H9 (cell line): ENCODE data around the gene MYO1E. TPM values are rescaled to one million over a fixed set of nuclear protein-coding genes. Genes with fewer than 3 reads are reported as not detected.
A peak's percentile ranks its signal among the peaks of the same experiment; 100 is the strongest.

Source experiments
- DNase-seq: peaks from one replicate; pipeline ENCODE4 v3.0.0-alpha.2; 2017
- H2AFZ ChIP-seq: one replicate; pipeline ENCODE4 v1.6.1; 2013; ENCODE audit warnings: mild to moderate bottlenecking, low read length, control low read depth, moderate library complexity
- H2AK5ac ChIP-seq: 2 replicates; pipeline ENCODE4 v1.6.1; 2013; ENCODE audit warnings: low read length, control low read depth, mixed read lengths; ENCODE audit not compliant: insufficient read length
- H2BK120ac ChIP-seq: one replicate; pipeline ENCODE4 v1.6.1; 2013; ENCODE audit warnings: low read depth, mild to moderate bottlenecking, low read length, control low read depth, inconsistent platforms; ENCODE audit not compliant: poor library complexity, severe bottlenecking
- H2BK12ac ChIP-seq: 2 replicates; pipeline ENCODE4 v1.6.1; 2013; ENCODE audit warnings: low read length, control low read depth, mixed read lengths, low read depth; ENCODE audit not compliant: insufficient read length
- H2BK15ac ChIP-seq: 2 replicates; pipeline ENCODE4 v1.6.1; 2013; ENCODE audit warnings: low read depth, low read length, control low read depth
- H2BK20ac ChIP-seq: one replicate; pipeline ENCODE4 v1.6.1; 2013; ENCODE audit warnings: low read depth, mild to moderate bottlenecking, low read length, control low read depth, inconsistent platforms; ENCODE audit not compliant: poor library complexity, severe bottlenecking
- H2BK5ac ChIP-seq: 2 replicates; pipeline ENCODE4 v1.6.1; 2013; ENCODE audit warnings: low read length, control low read depth, mixed read lengths; ENCODE audit not compliant: insufficient read length
- H3K14ac ChIP-seq: 2 replicates; pipeline ENCODE4 v1.6.1; 2013; ENCODE audit warnings: low read length, control low read depth; ENCODE audit not compliant: insufficient read depth
- H3K18ac ChIP-seq: 2 replicates; pipeline ENCODE4 v1.6.1; 2013; ENCODE audit warnings: low read depth, mild to moderate bottlenecking, mixed read lengths, low read length, control low read depth; ENCODE audit not compliant: insufficient read length
- H3K23ac ChIP-seq: 2 replicates; pipeline ENCODE4 v1.6.1; 2013; ENCODE audit warnings: low read length, control low read depth, mixed read lengths, low read depth; ENCODE audit not compliant: insufficient read length
- H3K23me2 ChIP-seq: 2 replicates; pipeline ENCODE4 v1.6.1; 2013; ENCODE audit warnings: low read depth, mild to moderate bottlenecking, mixed read lengths, low read length, control low read depth; ENCODE audit not compliant: insufficient read length, poor library complexity, severe bottlenecking
- H3K27ac ChIP-seq: 2 replicates; pipeline ENCODE4 v1.5.1; 2013; ENCODE audit warnings: low read length, control low read depth, mixed read lengths, low read depth; ENCODE audit not compliant: insufficient read length
- H3K27me3 ChIP-seq: 2 replicates; pipeline ENCODE4 v1.6.1; 2013; ENCODE audit warnings: low read length, control low read depth, inconsistent platforms; ENCODE audit not compliant: insufficient read depth
- H3K4ac ChIP-seq: 2 replicates; pipeline ENCODE4 v1.6.1; 2013; ENCODE audit warnings: low read depth, mild to moderate bottlenecking, control low read depth, inconsistent platforms, low read length, moderate library complexity
- H3K4me1 ChIP-seq: 2 replicates; pipeline ENCODE4 v1.6.1; 2013; ENCODE audit warnings: low read length, control low read depth, inconsistent platforms; ENCODE audit not compliant: insufficient read depth
- H3K4me2 ChIP-seq: 2 replicates; pipeline ENCODE4 v1.6.1; 2013; ENCODE audit warnings: low read length, control low read depth, mixed read lengths; ENCODE audit not compliant: insufficient read length, insufficient read depth
- H3K56ac ChIP-seq: 2 replicates; pipeline ENCODE4 v1.6.1; 2013; ENCODE audit warnings: low read depth, mild to moderate bottlenecking, mixed read lengths, low read length, control low read depth; ENCODE audit not compliant: insufficient read length
- H3K79me1 ChIP-seq: 2 replicates; pipeline ENCODE4 v1.6.1; 2013; ENCODE audit warnings: low read depth, mild to moderate bottlenecking, moderate library complexity, low read length, control low read depth, inconsistent platforms; ENCODE audit not compliant: insufficient read depth, poor library complexity, severe bottlenecking
- H3K79me2 ChIP-seq: 2 replicates; pipeline ENCODE4 v1.6.1; 2013; ENCODE audit warnings: low read length, control low read depth, inconsistent platforms; ENCODE audit not compliant: insufficient read depth
- H3K9ac ChIP-seq: 2 replicates; pipeline ENCODE4 v1.6.1; 2013; ENCODE audit warnings: low read length, control low read depth, mixed read lengths; ENCODE audit not compliant: insufficient read length; ENCODE audit errors: extremely low read depth
- H3K9me3 ChIP-seq: one replicate; pipeline ENCODE4 v1.6.1; 2013; ENCODE audit warnings: low read depth, low read length, inconsistent platforms; ENCODE audit not compliant: control insufficient read depth
- H3T11ph ChIP-seq: one replicate; pipeline ENCODE4 v1.6.1; 2013; ENCODE audit warnings: mild to moderate bottlenecking, low read length, control low read depth, inconsistent platforms
- H4K20me1 ChIP-seq: one replicate; pipeline ENCODE4 v1.6.1; 2013; ENCODE audit not compliant: control insufficient read depth, insufficient read length, insufficient read depth
- H4K5ac ChIP-seq: 2 replicates; pipeline ENCODE4 v1.6.1; 2013; ENCODE audit warnings: low read depth, mild to moderate bottlenecking, mixed read lengths, low read length, control low read depth; ENCODE audit not compliant: insufficient read length
- H4K8ac ChIP-seq: replicated peaks from 2 replicates; pipeline ENCODE4 v1.6.1; 2013; ENCODE audit warnings: low read length, control low read depth, mixed read lengths, low read depth; ENCODE audit not compliant: insufficient read length
- H4K91ac ChIP-seq: 2 replicates; pipeline ENCODE4 v1.6.1; 2013; ENCODE audit warnings: low read depth, mild to moderate bottlenecking, moderate library complexity, mixed read lengths, low read length, control low read depth; ENCODE audit not compliant: insufficient read length
- H3K27ac Mint-ChIP-seq, 3 experiments: 2 replicates in 2 of 3; 3 replicates in 1 of 3; pipeline ENCODE4 v1.8.0; 2020 to 2021; ENCODE audit warnings: mixed read lengths in 3 of 3, mild to moderate bottlenecking in 1 of 3, moderate library complexity in 1 of 3
- H3K27me3 Mint-ChIP-seq: 2 replicates; pipeline ENCODE4 v1.8.0; 2021; ENCODE audit warnings: low read depth, mild to moderate bottlenecking, moderate library complexity, mixed read lengths
- H3K36me3 Mint-ChIP-seq, 3 experiments: 2 replicates in 2 of 3; 3 replicates in 1 of 3; pipeline ENCODE4 v1.8.0; 2020 to 2021; ENCODE audit warnings: low read depth in 3 of 3, mixed read lengths in 3 of 3; ENCODE audit not compliant: insufficient read depth in 1 of 3
- H3K4me1 Mint-ChIP-seq, 2 experiments: 2 replicates each; pipeline ENCODE4 v1.8.0; 2020; ENCODE audit warnings: mixed read lengths in 2 of 2
- H3K4me3 Mint-ChIP-seq, 2 experiments: 2 replicates in 1 of 2; 3 replicates in 1 of 2; pipeline ENCODE4 v1.8.0; 2020 to 2021; ENCODE audit warnings: mild to moderate bottlenecking in 2 of 2, mixed read lengths in 2 of 2, moderate library complexity in 1 of 2
- H3K9me3 Mint-ChIP-seq, 2 experiments: 2 replicates in 1 of 2; 3 replicates in 1 of 2; pipeline ENCODE4 v1.8.0; 2020; ENCODE audit warnings: mild to moderate bottlenecking in 2 of 2, mixed read lengths in 2 of 2, moderate library complexity in 1 of 2
- WGBS: extraction: QIAGEN DNeasy Blood & Tissue Kit; methylation state at CpG from one replicate; pipeline ENCODE4 v1.1.7; 2013; ENCODE audit warnings: missing lambda C conversion rate, low lambda C conversion rate, mixed read lengths; ENCODE audit not compliant: insufficient read length; ENCODE audit errors: extremely low coverage; 5-methylcytosine and 5-hydroxymethylcytosine counted together
- total RNA-seq: library from RNA; stranded (reverse); gene quantifications from 2 replicates; pipeline ENCODE4 v1.2.1, GENCODE V29; 2021
- TF ChIP-seq, protein P1 (sequence below): fragments of 200-600 bp; sonication (generic); conservative IDR thresholded peaks from 3 replicates; pipeline ENCODE4 v1.8.0; 2021; ENCODE audit warnings: antibody characterized with exemption, mild to moderate bottlenecking

Gene MYO1E
- total RNA-seq, 1 experiment from 2014 or later: 235 TPM

DNA sequence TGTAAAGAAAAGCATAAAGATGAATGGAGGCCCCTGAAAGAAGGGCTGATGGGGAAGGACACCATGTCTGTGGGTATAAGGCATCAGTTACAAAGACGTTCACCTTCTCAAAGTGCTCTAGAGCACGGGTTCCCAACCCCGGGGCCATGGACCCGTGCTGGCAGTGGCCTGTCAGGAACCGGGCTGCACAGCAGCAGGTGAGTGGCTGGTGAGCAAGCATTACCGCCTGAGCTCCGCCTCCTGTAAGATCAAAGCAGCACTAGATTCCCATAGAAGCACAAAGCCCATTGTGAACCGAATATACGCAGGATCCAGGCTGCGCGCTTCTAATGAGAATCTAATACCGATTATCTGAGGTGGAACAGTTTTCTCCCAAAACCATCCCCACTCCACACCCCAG is 25.7 kb downstream of the MYO1E start:
- no peak overlapping the region for H2BK5ac ChIP-seq
- no peak overlapping the region for H2BK15ac ChIP-seq
- H3K79me2 ChIP-seq: 0 out of 2 replicates have a peak, but pooled peaks cover 2% of the 10 kb centered on the region
- peak overlapping the region in 1 of 3 experiments; percentile 54; a peak in 1 of 7 replicates for H3K27ac Mint-ChIP-seq
- H3K27me3 ChIP-seq: no peaks in the 10 kb centered on the region
- H3K4me3 Mint-ChIP-seq: no peak overlapping the region
- no peaks in the 10 kb centered on the region for H4K20me1 ChIP-seq
- no peak overlapping the region for H3K18ac ChIP-seq
- H2AK5ac ChIP-seq: no peak overlapping the region
- peaks cover 23% of the 10 kb centered on the region for H3K4me1 ChIP-seq
- no peak overlapping the region for H3K23ac ChIP-seq
- no peak overlapping the region for H3K4ac ChIP-seq
- H3T11ph ChIP-seq: no peak overlapping the region
- no peak overlapping the region for H3K4me2 ChIP-seq
- H2AFZ ChIP-seq: no peak overlapping the region
- H3K23me2 ChIP-seq: no peaks in the 10 kb centered on the region
- H3K79me1 ChIP-seq: peaks cover 2% of the 10 kb centered on the region
- H3K9ac ChIP-seq: no peak overlapping the region
- no peak overlapping the region for H2BK20ac ChIP-seq
- DNase-seq: peak; percentile 65
- H3K4me1 Mint-ChIP-seq: peaks cover 69 to 75% of the 10 kb centered on the region in 2 experiments
- peaks cover 2 to 37% (median 10%) of the 10 kb centered on the region in 3 experiments; a peak in 5 of 7 replicates for H3K36me3 Mint-ChIP-seq
- H3K14ac ChIP-seq: no peak overlapping the region; the same call in 1 of the 2 replicates
- no peak overlapping the region for H2BK120ac ChIP-seq
- no peak overlapping the region for H4K91ac ChIP-seq
- no peak overlapping the region for H3K56ac ChIP-seq
- no peaks in the 10 kb centered on the region for H3K9me3 ChIP-seq
- peaks cover 0 to 5% of the 10 kb centered on the region in 2 experiments; a peak in 2 of 5 replicates for H3K9me3 Mint-ChIP-seq
- WGBS: no CpG with 5 or more reads among the region's 12 CpGs
- H2BK12ac ChIP-seq: no peak overlapping the region
- no peak overlapping the region for H3K27ac ChIP-seq
- H4K5ac ChIP-seq: no peak overlapping the region
- no peaks in the 10 kb centered on the region for H3K27me3 Mint-ChIP-seq
- TF ChIP-seq, protein P1, sequence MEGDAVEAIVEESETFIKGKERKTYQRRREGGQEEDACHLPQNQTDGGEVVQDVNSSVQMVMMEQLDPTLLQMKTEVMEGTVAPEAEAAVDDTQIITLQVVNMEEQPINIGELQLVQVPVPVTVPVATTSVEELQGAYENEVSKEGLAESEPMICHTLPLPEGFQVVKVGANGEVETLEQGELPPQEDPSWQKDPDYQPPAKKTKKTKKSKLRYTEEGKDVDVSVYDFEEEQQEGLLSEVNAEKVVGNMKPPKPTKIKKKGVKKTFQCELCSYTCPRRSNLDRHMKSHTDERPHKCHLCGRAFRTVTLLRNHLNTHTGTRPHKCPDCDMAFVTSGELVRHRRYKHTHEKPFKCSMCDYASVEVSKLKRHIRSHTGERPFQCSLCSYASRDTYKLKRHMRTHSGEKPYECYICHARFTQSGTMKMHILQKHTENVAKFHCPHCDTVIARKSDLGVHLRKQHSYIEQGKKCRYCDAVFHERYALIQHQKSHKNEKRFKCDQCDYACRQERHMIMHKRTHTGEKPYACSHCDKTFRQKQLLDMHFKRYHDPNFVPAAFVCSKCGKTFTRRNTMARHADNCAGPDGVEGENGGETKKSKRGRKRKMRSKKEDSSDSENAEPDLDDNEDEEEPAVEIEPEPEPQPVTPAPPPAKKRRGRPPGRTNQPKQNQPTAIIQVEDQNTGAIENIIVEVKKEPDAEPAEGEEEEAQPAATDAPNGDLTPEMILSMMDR: no peak
- H4K8ac ChIP-seq: no peak overlapping the region
